Heart left ventricle (tissue), 16 donors: Measurements from ENCODE around the gene PAM16. TPM values are rescaled to one million over a fixed set of nuclear protein-coding genes. Genes with fewer than 3 reads are reported as not detected.

ENCODE experiments used
- ATAC-seq, 4 donors: fragments of 200-7000 bp; cut with Tn5 transposase; one replicate each; pipeline ENCODE4 v1.9.1; 2020 to 2022; ENCODE audit warnings: moderate library complexity in 4 of 4, mild to moderate bottlenecking in 3 of 4, moderate number of reproducible peaks in 1 of 4
- DNase-seq, 5 donors: peaks; one replicate each; pipeline ENCODE4 v3.0.0-alpha.2; 2020
- H3K27ac ChIP-seq, 12 donors: fragments of 200-600 bp; sonication (generic) in 4 of 12; one replicate each; pipeline versions ENCODE4 v1.5.0 to v1.8.0; 2016 to 2022; ENCODE audit warnings: mild to moderate bottlenecking in 2 of 12
- H3K27me3 ChIP-seq, 9 donors: fragments of 200-600 bp; sonication (generic) in 2 of 9; one replicate each; pipeline versions ENCODE4 v1.5.1 to v1.8.0; 2016 to 2022; ENCODE audit warnings: mild to moderate bottlenecking in 3 of 9
- H3K36me3 ChIP-seq, 9 donors: fragments of 200-600 bp; sonication (generic) in 2 of 9; one replicate each; pipeline versions ENCODE4 v1.5.0 to v1.8.0; 2018 to 2022; ENCODE audit warnings: mild to moderate bottlenecking in 2 of 9
- H3K4me1 ChIP-seq, 12 donors: fragments of 200-600 bp; sonication (generic) in 4 of 12; one replicate each; pipeline versions ENCODE4 v1.5.0 to v1.8.0; 2016 to 2022; ENCODE audit warnings: mild to moderate bottlenecking in 3 of 12
- H3K4me3 ChIP-seq, 12 donors: fragments of 200-600 bp; sonication (generic) in 4 of 12; one replicate each; pipeline versions ENCODE4 v1.5.0 to v1.8.0; 2017 to 2022; ENCODE audit warnings: mild to moderate bottlenecking in 9 of 12, moderate library complexity in 4 of 12
- H3K9me3 ChIP-seq, 12 donors: fragments of 200-600 bp; sonication (generic) in 4 of 12; one replicate each; pipeline versions ENCODE4 v1.5.0 to v1.8.0; 2016 to 2022; ENCODE audit warnings: mild to moderate bottlenecking in 1 of 12
- CTCF ChIP-seq, 12 donors: fragments of 200-600 bp; sonication (generic) in 4 of 12; IDR thresholded peaks; one replicate each; pipeline versions ENCODE4 v1.5.0 to v1.8.0; 2018 to 2022; ENCODE audit warnings: antibody characterized with exemption in 12 of 12, mild to moderate bottlenecking in 5 of 12
- POLR2A ChIP-seq, 2 donors: fragments of 450-650 bp; IDR thresholded peaks; one replicate each; pipeline ENCODE4 v1.6.1; 2017; ENCODE audit warnings: antibody characterized with exemption in 2 of 2, mild to moderate bottlenecking in 2 of 2, moderate library complexity in 2 of 2
- whole genome bisulfite sequencing, 4 donors: extraction: QIAGEN DNeasy Blood & Tissue Kit in 2 of 4; methylation state at CpG; one replicate each; pipeline versions ENCODE4 v1.1.5 to v1.1.7; 2013 to 2018; 5-methylcytosine and 5-hydroxymethylcytosine counted together
- intact Hi-C, 10 donors: fragments of 100-400 bp; cut with DNase I; formaldehyde crosslinking; loops; one replicate each; pipeline versions ENCODE4 v1.11.1 to v1.14.2; 2022
- polyA plus RNA-seq, 2 donors: library from polyadenylated mRNA; stranded (reverse); fragments of 200-250 nt; gene quantifications; one replicate each; pipeline ENCODE4 v1.2.3, GENCODE V29; 2013
- total RNA-seq, 9 donors: library from RNA; depleted of rRNA in 2 of 9; stranded (reverse); fragments of >200 nt in 2 of 9; fragmentation: NEBNext Ultra II Directional in 3 of 9; extraction: Animal tissue kit (Norgen Biotek cat#: 25700) in 3 of 9; gene quantifications; one replicate each; pipeline versions ENCODE4 v1.1.0 to v1.2.4, GENCODE V29; 2016 to 2023
- donor health status: ischemic (EF 13 %, LVEDD 7.1; RV severe dilation, severe dysfunction).
- donor health status: healthy with polysubstance abuse.
- donor health status: DM: no; HTN: yes; CAD: no.
- donor health status: DM: no; HTN: no; CAD: no.
- donor health status: ischemic (EF 25% LVEDD 6.9; RV normal size, moderate dysfunction).
- donor health status: ischemic (EF 25% LVEDD 5.7; RV mildly dilated, moderate dysfunction).
- donor health status: healthy.
- donor health status: DM: yes; HTN: yes; CAD: no.
- donor health status: ischemic (EF 35%, LVEDD 5.7; RV mildly dilated, moderate dysfunction).
- donor health status: nonischemic (EF 11% LVEDD 7.7; RV severe dilation, severe dysfunction).
- donor health status: DM: yes; HTN: yes; CAD: no.
- donor health status: PGD.
- donor health status: ischemic (EF 29% LVEDD 5.4; RV normal size, mild dysfunction).
- donor health status: nonischemic (EF 23%, LVEDD 6.1; RV moderate dilation, normal function).

PAM16 gene
- total and polyA plus RNA-seq, 11 donors: 32.7 to 210 (median 65.0) TPM

- Histone ChIP-seq H3K36me3 (peaks cover 0 to 70% (median 56%) of the 10 kb centered on the region in 9 donors), H3K27ac (peak overlapping the region in 3 of 12 donors; percentile 13 to 26 (median 24)), H3K27me3 (no peaks in the 10 kb centered on the region), H3K4me1 (peaks cover 0 to 47% (median 22%) of the 10 kb centered on the region in 12 donors), H3K9me3 (no peaks in the 10 kb centered on the region), H3K4me3 (no peak overlapping the region)
- ATAC-seq (peak in 1 of 4 donors; percentile 3), DNase-seq (no peak)
- TF ChIP-seq CTCF (IDR thresholded peaks at IDR 0.05) (no peak), POLR2A (IDR thresholded peaks at IDR 0.05) (no peak)
- WGBS, 4 donors: 78 to 87% (median 82%) methylated on average over 3 to 10 of the region's 10 CpGs
- intact Hi-C loops: loop anchor here in 3 of 10 donors (10.0 kb wide), 3 partner anchors 134 to 354 kb away; no protein-coding TSS in a partner anchor
Measured at GRCh38 chr16:4338712-4339299, 12.3 kb downstream of the PAM16 start.

- TF ChIP-seq POLR2A (IDR thresholded peaks at IDR 0.05): no peak
- TF ChIP-seq CTCF (IDR thresholded peaks at IDR 0.05): no peak
- intact Hi-C loops: loop anchor here in 3 of 10 donors (10.0 kb wide), 3 partner anchors 133 to 353 kb away; no protein-coding TSS in a partner anchor
- no peak overlapping the region for H3K4me3 ChIP-seq
- DNase-seq: no peak
- peaks cover 0 to 40% (median 17%) of the 10 kb centered on the region in 12 donors for H3K4me1 ChIP-seq
- no peak for ATAC-seq
- 84 to 95% (median 87%) methylated on average over 8 to 12 of the region's 12 CpGs for WGBS, 4 donors
- no peaks in the 10 kb centered on the region for H3K9me3 ChIP-seq
- no peaks in the 10 kb centered on the region for H3K27me3 ChIP-seq
- peaks cover 0 to 76% (median 62%) of the 10 kb centered on the region in 9 donors for H3K36me3 ChIP-seq
- no peak overlapping the region for H3K27ac ChIP-seq
Measured at GRCh38 chr16:4338125-4338582, 13.0 kb downstream of the PAM16 start.

- Histone ChIP-seq H3K4me3 (no peak overlapping the region), H3K27ac (no peak overlapping the region), H3K27me3 (no peaks in the 10 kb centered on the region), H3K4me1 (peaks cover 0 to 35% (median 14%) of the 10 kb centered on the region in 12 donors), H3K36me3 (peaks cover 0 to 78% (median 68%) of the 10 kb centered on the region in 9 donors), H3K9me3 (no peaks in the 10 kb centered on the region)
- ATAC-seq (no peak), DNase-seq (no peak)
- intact Hi-C loops: loop anchor here in 3 of 10 donors (10.0 kb wide), 3 partner anchors 133 to 353 kb away; no protein-coding TSS in a partner anchor
- TF ChIP-seq POLR2A (IDR thresholded peaks at IDR 0.05): no peak
- TF ChIP-seq CTCF (IDR thresholded peaks at IDR 0.05): no peak
- 68 to 89% (median 85%) methylated on average over 6 to 12 of the region's 12 CpGs for WGBS, 4 donors
Measured at GRCh38 chr16:4337540-4338088, 13.5 kb downstream of the PAM16 start.
